Jurkat, Clone E6-1 (cell line): ENCODE results near the gene SYNE2.

Experiments
- DNase-seq: peaks from one replicate; pipeline ENCODE4 v3.0.0-alpha.2; 2011; ENCODE audit warnings: low read depth, low spot score
- H3K4me3 ChIP-seq: 2 replicates; pipeline ENCODE4 v1.5.1; 2011; ENCODE audit warnings: mild to moderate bottlenecking, low read length, control low read depth, moderate library complexity

Gene SYNE2

DNA sequence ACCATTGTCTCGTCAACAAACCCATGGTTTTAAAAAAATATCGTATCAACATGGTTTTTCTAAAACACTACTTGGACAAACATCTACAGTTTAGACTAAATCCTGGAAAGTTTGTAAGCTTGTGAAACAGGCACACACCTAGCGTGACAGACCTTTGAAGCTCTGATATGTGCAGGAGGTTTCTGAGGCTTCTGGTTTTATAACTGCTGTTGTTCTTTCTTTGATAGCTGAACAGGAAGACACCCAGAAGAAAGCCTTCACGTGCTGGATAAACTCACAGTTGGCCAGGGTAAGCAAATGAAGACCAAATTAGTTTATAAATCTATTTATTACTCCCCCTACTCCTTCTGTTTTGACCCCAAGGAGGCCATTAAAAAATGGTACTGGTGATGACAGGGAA, 87.6 kb downstream of the SYNE2 start:
- H3K4me3 ChIP-seq = no peak overlapping the region
- DNase-seq = peak; percentile 85

- H3K4me3 ChIP-seq = no peak overlapping the region
- no peak for DNase-seq
Measured at GRCh38 chr14:63941023-63941422, 88.2 kb downstream of the SYNE2 start.

GRCh38 chr14:63949696-63950095, 96.9 kb downstream of the SYNE2 start:
- H3K4me3 ChIP-seq = no peak overlapping the region
- DNase-seq = no peak

DNA sequence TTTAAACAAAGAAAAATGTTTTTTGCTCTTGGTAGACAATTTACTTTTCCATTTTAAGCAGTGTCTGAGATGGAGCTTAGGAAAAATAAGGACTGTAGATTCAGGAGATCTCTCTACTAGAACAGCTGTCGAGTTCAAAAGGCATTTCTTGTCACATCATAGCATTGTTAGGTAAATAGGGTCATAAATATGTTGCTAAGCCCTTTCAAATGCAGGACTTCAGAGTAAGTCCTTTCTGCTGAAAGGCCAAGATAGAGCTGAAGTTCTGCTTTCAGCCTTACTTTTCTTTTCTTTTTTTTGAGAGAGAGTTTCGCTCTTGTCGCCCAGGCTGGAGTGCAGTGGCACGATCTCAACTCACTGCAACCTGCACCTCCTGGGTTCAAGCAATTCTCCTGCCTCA, 98.2 kb downstream of the SYNE2 start:
- no peak for DNase-seq
- no peak overlapping the region for H3K4me3 ChIP-seq

DNA sequence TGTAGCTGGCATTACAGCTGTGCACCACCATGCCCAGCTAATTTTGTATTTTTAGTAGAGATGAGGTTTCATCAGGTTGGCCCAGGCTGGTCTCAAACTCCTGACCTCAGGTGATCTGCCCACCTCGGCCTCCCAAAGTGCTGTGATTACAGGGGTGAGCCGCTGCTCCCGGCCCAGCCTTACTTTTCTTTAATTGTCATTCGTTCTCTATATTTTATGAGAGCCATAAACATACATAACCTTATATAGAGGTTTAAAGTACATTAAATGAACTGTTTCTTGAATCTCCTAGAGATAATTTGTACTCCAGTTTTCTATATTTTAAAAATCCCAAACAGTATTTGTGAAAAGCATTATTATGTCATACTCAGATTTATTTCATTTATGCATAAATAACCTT, 98.6 kb downstream of the SYNE2 start:
- no peak for DNase-seq
- no peak overlapping the region for H3K4me3 ChIP-seq

GRCh38 chr14:63952053-63952932, 99.5 kb downstream of the SYNE2 start:
- DNase-seq = no peak
- no peak overlapping the region for H3K4me3 ChIP-seq

DNA sequence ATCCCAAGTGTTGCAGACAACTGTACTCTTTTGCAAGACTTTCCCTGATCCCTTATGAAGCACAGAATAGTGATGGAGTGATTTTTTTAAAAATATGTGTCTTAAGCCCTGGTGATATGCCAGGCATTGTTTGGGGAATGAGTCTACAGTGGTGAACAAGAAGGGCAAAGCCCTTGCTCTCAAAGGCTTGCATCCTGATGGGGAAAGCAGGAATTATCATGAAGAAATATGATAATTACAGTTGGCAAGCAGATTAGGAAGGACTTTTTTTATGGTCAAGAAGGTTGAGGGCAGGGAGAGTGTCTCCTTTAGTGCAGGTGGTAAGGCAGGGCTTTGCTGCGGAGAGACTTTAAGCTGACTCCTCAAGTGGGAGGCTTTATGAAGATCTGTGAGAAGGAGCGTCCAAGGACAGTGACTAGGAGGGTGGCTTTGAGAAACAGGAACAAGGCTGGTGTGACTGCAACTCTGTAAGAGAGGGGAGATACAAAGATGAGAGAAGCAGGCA, 100.2 kb downstream of the SYNE2 start:
- DNase-seq = no peak
- H3K4me3 ChIP-seq = no peak overlapping the region

GRCh38 chr14:63956326-63956725, 103.5 kb downstream of the SYNE2 start:
- DNase-seq = no peak

DNA sequence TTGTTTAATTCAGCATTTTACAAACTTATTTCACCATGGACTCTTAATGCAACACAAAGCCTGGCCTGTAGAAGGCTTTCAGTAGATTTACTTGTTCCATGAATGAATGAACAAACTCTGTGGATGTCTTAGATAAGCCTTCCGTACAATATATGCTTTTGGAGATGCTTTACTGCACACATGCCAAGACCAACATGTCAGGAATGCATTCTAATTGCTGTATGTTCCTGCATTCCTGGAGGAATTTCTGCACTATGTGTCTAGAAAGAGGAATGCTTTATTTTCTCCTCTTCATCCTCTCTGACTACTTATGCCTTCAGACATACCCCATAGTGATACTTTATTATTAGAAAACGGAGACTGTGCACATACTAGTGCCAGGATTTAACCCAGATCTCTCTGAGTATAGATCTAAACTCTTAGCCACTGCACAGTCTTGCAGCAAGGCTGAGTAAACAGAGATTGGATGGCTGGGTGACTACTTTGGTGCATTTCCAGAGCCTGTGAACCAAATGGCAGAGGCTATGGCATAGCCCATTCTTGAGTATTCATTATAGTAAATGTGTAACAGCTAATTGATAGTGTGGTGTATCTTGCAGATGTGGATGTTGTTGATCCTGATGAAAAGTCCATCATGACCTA, 108.2 kb downstream of the SYNE2 start:
- DNase-seq = no peak
- H3K4me3 ChIP-seq = no peak overlapping the region

More at GRCh38 chr14:63956326-63956725, 103.5 kb downstream of the SYNE2 start:
- no peak overlapping the region for H3K4me3 ChIP-seq

- no peak for DNase-seq
Measured at GRCh38 chr14:63962906-63963305, 110.1 kb downstream of the SYNE2 start.

DNA sequence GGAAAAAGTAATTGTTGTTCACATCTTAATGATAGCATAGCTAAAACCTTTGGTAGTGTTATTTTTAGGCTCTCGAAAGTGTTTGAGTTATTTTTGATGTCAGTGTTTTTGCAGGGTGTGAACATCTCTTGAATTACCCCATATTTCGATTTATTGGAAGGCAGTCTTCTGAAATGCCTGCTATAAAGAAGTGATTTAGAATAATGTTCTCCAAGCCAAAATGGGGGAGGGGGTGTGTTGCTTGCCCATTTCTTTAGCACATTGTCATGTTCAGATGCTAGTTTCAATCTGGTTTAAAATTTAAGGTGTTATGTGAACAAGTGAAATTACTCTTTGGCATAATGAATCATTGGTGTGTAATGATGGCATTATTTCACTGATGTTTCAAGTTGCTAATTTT, 110.6 kb downstream of the SYNE2 start:
- no peak overlapping the region for H3K4me3 ChIP-seq
- no peak for DNase-seq

More at GRCh38 chr14:63962906-63963305, 110.1 kb downstream of the SYNE2 start:
- no peak overlapping the region for H3K4me3 ChIP-seq

GRCh38 chr14:63964113-63964512, 111.3 kb downstream of the SYNE2 start:
- H3K4me3 ChIP-seq = no peak overlapping the region
- DNase-seq = no peak

DNA sequence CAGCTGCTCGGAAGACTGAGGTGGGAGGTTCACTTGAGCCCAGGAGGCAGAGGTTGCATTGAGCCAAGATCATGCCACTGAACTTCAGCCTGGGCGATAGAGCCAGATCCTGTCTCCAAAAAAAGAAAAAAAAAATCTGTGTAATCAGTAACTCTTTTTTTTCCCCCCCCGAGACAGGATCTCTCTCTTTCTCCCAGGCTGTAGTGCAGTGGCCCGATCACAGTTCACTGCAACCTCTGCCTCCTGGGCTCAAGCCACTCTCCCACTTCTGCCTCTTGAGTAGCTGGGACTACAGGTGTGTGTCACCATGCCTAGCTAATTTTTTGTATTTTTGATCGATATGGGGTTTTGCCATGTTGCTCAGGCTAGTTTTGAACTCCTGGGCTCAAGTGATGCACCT, 113.6 kb downstream of the SYNE2 start:
- H3K4me3 ChIP-seq = no peak overlapping the region
- DNase-seq = no peak

GRCh38 chr14:63972323-63972932, 119.6 kb downstream of the SYNE2 start:
- DNase-seq = no peak
- no peak overlapping the region for H3K4me3 ChIP-seq

GRCh38 chr14:63974176-63974575, 121.4 kb downstream of the SYNE2 start:
- no peak for DNase-seq
- no peak overlapping the region for H3K4me3 ChIP-seq

DNA sequence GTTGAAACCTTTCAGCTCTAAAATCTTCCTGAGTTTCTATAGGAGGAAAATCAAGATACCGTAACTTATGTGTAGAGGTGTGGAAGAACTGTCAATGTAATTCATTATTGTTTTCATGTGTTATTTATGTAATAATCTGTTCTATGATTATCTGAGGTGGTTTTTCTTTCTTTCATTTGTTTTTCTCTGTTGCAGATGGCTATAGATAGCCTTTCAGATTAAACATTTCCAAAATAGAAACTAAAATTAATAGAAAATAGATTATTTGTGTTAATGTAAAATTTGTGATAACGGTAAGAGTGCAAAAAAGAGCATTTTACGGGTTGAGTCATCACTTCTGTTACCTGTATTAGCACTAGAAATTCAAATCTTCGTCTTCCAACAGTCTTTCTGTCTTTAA, 128.8 kb downstream of the SYNE2 start:
- H3K4me3 ChIP-seq = no peak overlapping the region
- no peak for DNase-seq

GRCh38 chr14:63982156-63982555, 129.4 kb downstream of the SYNE2 start:
- no peak for DNase-seq
- H3K4me3 ChIP-seq = no peak overlapping the region

GRCh38 chr14:63982629-63983028, 129.8 kb downstream of the SYNE2 start:
- DNase-seq = no peak
- no peak overlapping the region for H3K4me3 ChIP-seq

DNA sequence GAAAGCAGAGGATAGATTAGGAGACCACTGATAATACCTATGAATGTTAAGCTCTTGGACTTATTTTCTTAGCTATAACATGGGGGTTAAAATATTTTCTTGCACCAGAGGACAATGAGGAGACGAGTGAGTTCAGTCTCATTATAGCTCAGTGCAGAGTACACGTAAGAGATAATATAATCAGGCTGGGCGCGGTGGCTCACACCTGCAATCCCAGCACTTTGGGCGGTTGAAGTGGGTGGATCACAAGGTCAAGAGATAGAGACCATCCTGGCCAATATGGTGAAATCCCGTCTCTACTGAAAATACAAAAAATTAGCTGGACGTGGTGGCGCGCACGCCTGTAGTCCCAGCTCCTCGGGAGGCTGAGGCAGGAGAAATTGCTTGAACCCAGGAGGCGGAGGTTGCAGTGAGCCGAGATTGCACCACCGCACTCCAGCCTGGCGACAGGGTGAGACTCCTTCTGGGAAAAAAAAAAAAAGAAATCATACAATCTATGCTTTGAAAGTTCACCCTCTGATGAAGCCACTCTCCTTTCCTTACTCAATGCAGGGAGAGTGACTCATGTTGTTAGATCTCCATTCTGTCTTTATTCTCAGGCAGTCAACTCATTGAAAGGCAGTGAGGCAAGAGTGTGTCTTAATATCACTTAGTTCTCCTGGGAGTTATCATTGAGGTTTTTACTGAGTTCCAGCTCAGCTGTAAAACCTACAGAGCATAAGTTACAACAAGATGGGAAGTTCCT, 134.2 kb downstream of the SYNE2 start:
- H3K4me3 ChIP-seq = no peak overlapping the region
- DNase-seq = no peak
